Common myeloid progenitor, CD34-positive (primary cell): ENCODE measurements around the gene SAP30.

ENCODE experiments used
- CTCF ChIA-PET: fragments of 350-600 bp; sonication (Branson Sonifier 250); formaldehyde crosslinking; loops from one replicate; lab custom pipeline; 2021; ENCODE audit warnings: antibody characterized with exemption; lab: Charles Lee
- POLR2A ChIA-PET: fragments of 350-600 bp; sonication (Branson Sonifier 250); formaldehyde crosslinking; loops from one replicate; lab custom pipeline; 2021; ENCODE audit warnings: antibody characterized with exemption; lab: Charles Lee
- DNase-seq, 3 donors: peaks; one replicate each; pipeline versions ENCODE4 v3.0.0 to v3.0.0-alpha.2; 2013
- H3K27ac ChIP-seq, 2 experiments: 1 replicate in 1 of 2; 2 replicates in 1 of 2; pipeline ENCODE4 v1.7.0; 2013; ENCODE audit warnings: inconsistent platforms in 2 of 2, low read length in 2 of 2, mild to moderate bottlenecking in 2 of 2, low read depth in 1 of 2, moderate library complexity in 1 of 2; ENCODE audit not compliant: severe bottlenecking in 2 of 2, insufficient read depth in 1 of 2, poor library complexity in 1 of 2
- H3K27me3 ChIP-seq, 5 experiments: replicated peaks in 2 of 5; 1 replicate in 3 of 5; 2 replicates in 2 of 5; pipeline versions ENCODE4 v1.6.1 to v1.7.0; 2013; ENCODE audit warnings: low read length in 4 of 5, mild to moderate bottlenecking in 2 of 5, moderate library complexity in 2 of 5, inconsistent platforms in 1 of 5; ENCODE audit not compliant: insufficient read depth in 5 of 5, control insufficient read depth in 4 of 5
- H3K36me3 ChIP-seq, 4 experiments: 1 replicate in 2 of 4; 2 replicates in 2 of 4; pipeline versions ENCODE4 v1.6.1 to v1.7.0; 2013; ENCODE audit warnings: low read length in 3 of 4, control low read depth in 1 of 4, mild to moderate bottlenecking in 1 of 4; ENCODE audit not compliant: control insufficient read depth in 4 of 4, insufficient read depth in 4 of 4
- H3K4me1 ChIP-seq, 4 experiments: 1 replicate in 3 of 4; 2 replicates in 1 of 4; pipeline versions ENCODE4 v1.6.1 to v1.7.1; 2013; ENCODE audit warnings: low read length in 3 of 4, mild to moderate bottlenecking in 3 of 4, control low read depth in 1 of 4, inconsistent platforms in 1 of 4, moderate library complexity in 1 of 4; ENCODE audit not compliant: control insufficient read depth in 4 of 4, insufficient read depth in 4 of 4; ENCODE audit errors: control extremely low read depth in 1 of 4
- H3K4me3 ChIP-seq, 7 experiments: 1 replicate in 4 of 7; 2 replicates in 3 of 7; pipeline versions ENCODE4 v1.5.1 to v1.7.0; 2013; ENCODE audit warnings: mild to moderate bottlenecking in 7 of 7, low read length in 6 of 7, moderate library complexity in 6 of 7, inconsistent platforms in 2 of 7, low read depth in 2 of 7, control low read depth in 1 of 7; ENCODE audit not compliant: insufficient read depth in 4 of 7, control insufficient read depth in 1 of 7; ENCODE audit errors: extremely low read depth in 1 of 7
- H3K9me3 ChIP-seq, 5 experiments: 1 replicate in 4 of 5; 2 replicates in 1 of 5; pipeline versions ENCODE4 v1.6.1 to v1.7.1; 2013; ENCODE audit warnings: low read length in 4 of 5, mild to moderate bottlenecking in 2 of 5, inconsistent platforms in 1 of 5, low read depth in 1 of 5, moderate library complexity in 1 of 5; ENCODE audit not compliant: control insufficient read depth in 4 of 5, insufficient read depth in 2 of 5; ENCODE audit errors: control extremely low read depth in 1 of 5
- WGBS: methylation state at CpG from one replicate; pipeline ENCODE4 v1.1.5; 2013; ENCODE audit not compliant: insufficient coverage; 5-methylcytosine and 5-hydroxymethylcytosine counted together

Gene SAP30

DNA sequence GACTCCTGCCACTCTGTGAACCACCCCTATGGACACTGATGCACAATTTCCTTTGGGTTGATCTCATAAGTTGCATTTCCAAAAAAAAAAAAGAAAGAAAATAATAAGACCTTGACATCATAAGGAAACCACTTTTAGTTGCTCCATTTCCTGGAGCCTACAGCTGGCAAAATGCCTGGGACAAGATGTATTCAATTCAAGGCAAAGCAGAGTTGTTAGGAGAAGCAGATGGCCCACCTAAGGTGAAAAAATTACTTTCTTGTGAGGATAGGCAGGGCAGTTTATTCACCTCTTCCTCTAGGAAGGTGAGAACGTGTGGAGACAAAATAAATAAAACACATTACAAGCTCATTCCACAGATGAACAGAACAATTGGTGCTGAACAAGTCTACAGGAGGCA, 42.3 kb downstream of the SAP30 start:
- Histone ChIP-seq H3K36me3 (no peaks in the 10 kb centered on the region), H3K4me3 (no peak overlapping the region), H3K27me3 (no peaks in the 10 kb centered on the region), H3K9me3 (no peaks in the 10 kb centered on the region), H3K27ac (no peak overlapping the region), H3K4me1 (peaks cover 17 to 59% (median 18%) of the 10 kb centered on the region in 4 experiments)
- DNase-seq = peak in 2 of 3 donors; percentile 39 to 49
- POLR2A ChIA-PET = interaction anchor here (0.6 kb wide), 1 partner anchor 35 kb away, joined by 3 read pairs; no protein-coding TSS in a partner anchor
- no CpG with 5 or more reads among the region's 1 CpG for WGBS
- CTCF ChIA-PET = interaction anchor here (0.9 to 14.1 kb wide), 12 partner anchors 8 to 111 kb away, joined by 3 to 177 read pairs (median 5); partner anchors contain the start of gene SAP30

DNA sequence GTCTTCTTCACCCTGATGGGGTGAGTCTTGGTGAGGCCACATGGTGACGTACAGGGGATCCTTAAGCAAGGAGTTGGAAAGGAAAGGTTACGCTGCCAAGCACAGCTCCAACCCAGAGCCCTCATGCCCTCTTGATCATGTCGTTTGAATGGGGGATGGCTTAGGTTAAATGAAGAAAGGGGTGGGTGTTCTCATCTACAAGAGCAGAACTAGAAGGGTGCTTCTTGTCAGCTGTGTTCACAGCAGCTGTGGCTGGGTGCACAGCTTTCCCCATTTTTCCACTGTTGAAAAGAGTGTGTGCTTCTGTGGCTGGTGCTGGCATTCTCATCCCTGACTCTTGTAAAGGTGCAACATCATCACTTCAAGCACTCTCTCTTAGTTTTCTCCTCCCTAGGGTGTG, 43.7 kb downstream of the SAP30 start:
- Histone ChIP-seq H3K4me1 (peaks cover 17 to 73% (median 22%) of the 10 kb centered on the region in 4 experiments), H3K9me3 (no peaks in the 10 kb centered on the region), H3K27me3 (no peaks in the 10 kb centered on the region), H3K36me3 (no peaks in the 10 kb centered on the region), H3K27ac (no peak overlapping the region), H3K4me3 (no peak overlapping the region)
- 100% methylated on average over 1 of the region's 3 CpGs for WGBS
- ChIA-PET POLR2A (interaction anchor here (0.7 kb wide), 1 partner anchor 31 kb away, joined by 3 read pairs; no protein-coding TSS in a partner anchor), CTCF (interaction anchor here (0.9 to 14.1 kb wide), 8 partner anchors 12 to 116 kb away, joined by 3 to 177 read pairs (median 4); partner anchors contain the start of gene SAP30)
- DNase-seq = no peak

DNA sequence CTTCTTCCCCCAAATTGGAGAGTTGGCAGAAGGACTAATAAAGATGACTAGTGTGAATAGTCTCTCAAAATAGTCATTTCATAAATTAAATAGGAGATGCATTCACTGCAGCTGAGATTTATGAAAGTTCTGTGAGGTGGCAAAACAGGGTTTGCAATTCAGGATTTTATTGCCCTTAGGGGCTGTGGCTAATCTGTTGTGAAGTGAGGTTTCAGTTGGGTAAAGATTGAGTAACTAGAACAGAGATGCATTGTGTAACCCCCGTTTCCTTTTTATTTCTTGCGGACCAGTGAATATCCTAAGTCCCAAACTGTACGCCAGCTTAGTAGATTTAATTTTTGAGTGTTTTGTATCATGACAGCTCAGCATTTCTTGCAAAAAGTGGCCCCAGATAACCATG, 44.3 kb downstream of the SAP30 start:
- ChIA-PET CTCF (interaction anchor here (1.0 to 14.1 kb wide), 7 partner anchors 9 to 116 kb away, joined by 3 to 177 read pairs (median 4); partner anchors contain the start of gene SAP30), POLR2A (no interaction called here)
- H3K9me3 ChIP-seq = no peaks in the 10 kb centered on the region
- H3K36me3 ChIP-seq = no peaks in the 10 kb centered on the region
- DNase-seq = peak in 2 of 3 donors; percentile 56 to 58
- H3K4me3 ChIP-seq = no peak overlapping the region
- no peak overlapping the region for H3K27ac ChIP-seq
- H3K4me1 ChIP-seq = peaks cover 17 to 77% (median 22%) of the 10 kb centered on the region in 4 experiments
- H3K27me3 ChIP-seq = no peaks in the 10 kb centered on the region
- WGBS = no CpG with 5 or more reads among the region's 3 CpGs

DNA sequence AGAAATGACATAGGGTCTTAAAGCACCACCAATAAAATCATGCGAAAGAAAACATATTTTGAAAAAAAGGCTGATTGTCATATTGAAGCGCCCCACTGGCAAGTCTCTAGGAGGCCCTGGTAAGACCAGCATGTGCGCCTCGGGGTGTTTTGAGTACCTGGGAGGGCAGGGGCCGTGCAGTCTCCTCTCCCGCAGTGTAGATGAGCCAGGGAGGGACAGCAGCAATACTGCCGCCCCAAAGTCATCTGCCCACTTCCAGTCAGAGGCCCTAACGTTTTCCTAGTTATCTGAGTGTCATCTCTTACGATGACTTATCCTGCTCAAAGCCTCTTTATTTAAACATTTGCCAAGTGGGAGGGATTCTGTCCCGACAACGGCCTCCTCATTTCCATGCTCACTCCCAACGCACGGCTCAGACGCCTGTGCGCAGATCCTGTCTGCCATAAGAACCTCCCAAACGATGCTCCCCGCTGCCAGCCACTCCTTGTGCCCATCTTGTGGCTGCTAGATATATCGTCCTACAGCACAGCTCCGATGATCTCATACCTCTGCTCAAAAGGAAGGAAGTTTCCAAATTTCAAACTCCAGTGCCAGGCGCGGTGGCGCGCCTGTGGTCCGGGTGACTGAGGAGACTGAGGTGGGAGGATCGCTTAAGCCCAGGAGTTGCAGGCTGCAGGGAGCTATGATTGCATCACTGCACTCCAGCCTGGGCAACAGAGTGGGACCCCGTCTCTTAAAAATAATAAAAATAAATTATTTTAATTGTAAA, 45.3 kb downstream of the SAP30 start:
- 91% methylated on average over 20 of the region's 26 CpGs for WGBS
- Histone ChIP-seq H3K36me3 (no peaks in the 10 kb centered on the region), H3K9me3 (no peaks in the 10 kb centered on the region), H3K4me1 (peaks cover 16 to 77% (median 24%) of the 10 kb centered on the region in 4 experiments), H3K27ac (no peak overlapping the region), H3K4me3 (no peak overlapping the region), H3K27me3 (no peaks in the 10 kb centered on the region)
- POLR2A ChIA-PET = no interaction called here
- CTCF ChIA-PET = interaction anchor here (0.9 to 14.1 kb wide), 12 partner anchors 8 to 248 kb away, joined by 3 to 177 read pairs (median 4); partner anchors contain the start of genes GALNT7 and SAP30
- DNase-seq = peak in 2 of 3 donors; percentile 69 to 70

DNA sequence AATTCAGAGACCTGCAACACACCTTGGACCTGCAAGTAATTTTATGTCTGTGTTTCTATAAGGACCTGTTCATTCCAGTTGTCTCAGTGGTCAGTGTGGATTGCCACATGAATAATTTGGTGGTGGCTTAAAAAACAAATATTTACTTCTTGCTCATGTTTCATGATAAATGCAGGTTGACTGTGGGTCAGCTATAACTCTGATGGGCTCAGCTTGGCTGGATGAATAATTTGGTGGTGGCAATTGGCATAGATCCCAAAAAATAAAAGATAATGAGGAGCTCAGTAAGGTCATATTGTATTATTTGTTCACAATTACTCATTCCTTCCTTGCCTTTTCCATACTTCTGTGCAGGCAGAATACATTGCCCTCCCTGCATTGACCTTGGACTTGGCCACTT, 47.1 kb downstream of the SAP30 start:
- H3K4me3 ChIP-seq = no peak overlapping the region
- no peaks in the 10 kb centered on the region for H3K27me3 ChIP-seq
- ChIA-PET POLR2A (no interaction called here), CTCF (interaction anchor here (0.7 to 14.1 kb wide), 16 partner anchors 12 to 405 kb away, joined by 3 to 177 read pairs (median 4); no protein-coding TSS in a partner anchor)
- DNase-seq = no peak
- no peaks in the 10 kb centered on the region for H3K9me3 ChIP-seq
- H3K36me3 ChIP-seq = no peaks in the 10 kb centered on the region
- H3K4me1 ChIP-seq = peaks cover 13 to 65% (median 15%) of the 10 kb centered on the region in 4 experiments
- H3K27ac ChIP-seq = no peak overlapping the region

DNA sequence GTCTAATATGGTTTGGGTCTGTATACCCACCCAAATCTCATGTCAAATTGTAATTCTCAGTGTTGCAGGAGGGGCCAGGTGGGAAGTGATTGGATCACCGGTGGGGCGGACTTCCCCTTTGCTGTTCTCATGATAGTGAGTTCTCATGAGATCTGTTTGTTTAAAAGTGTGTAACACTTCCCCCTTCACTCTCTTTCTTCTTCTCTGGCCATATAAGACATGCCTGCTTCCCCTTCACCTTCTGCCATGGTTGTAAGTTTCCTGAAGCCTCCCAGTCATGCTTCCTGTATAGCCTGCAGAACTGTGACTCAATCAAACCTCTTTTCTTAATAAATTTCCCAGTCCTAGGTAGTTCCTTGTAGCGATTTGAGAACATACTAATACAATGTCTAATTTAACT, 47.9 kb downstream of the SAP30 start:
- Histone ChIP-seq H3K9me3 (no peaks in the 10 kb centered on the region), H3K27me3 (no peaks in the 10 kb centered on the region), H3K36me3 (no peaks in the 10 kb centered on the region), H3K4me1 (peaks cover 5 to 56% (median 10%) of the 10 kb centered on the region in 4 experiments), H3K4me3 (no peak overlapping the region), H3K27ac (no peak overlapping the region)
- peak in 2 of 3 donors; percentile 34 to 50 for DNase-seq
- WGBS = no CpG with 5 or more reads among the region's 3 CpGs
- ChIA-PET POLR2A (no interaction called here), CTCF (interaction anchor here (0.7 to 14.1 kb wide), 17 partner anchors 14 to 405 kb away, joined by 3 to 177 read pairs (median 4); no protein-coding TSS in a partner anchor)
